NCI-H748 (cell line): Measurements from ENCODE around the gene RSAD2.
A peak's percentile ranks its signal among the peaks of the same experiment; 100 is the strongest.
"Not testable (repeated sequence)": the region's sequence is repeated elsewhere in the genome, so short reads cannot be mapped to it uniquely, and the experiment has no call there.

Source experiments
- DNase-seq: peaks from one replicate; lab custom pipeline; 2025; ENCODE audit not compliant: unreplicated experiment; lab: John Stamatoyannopoulos, UW

The RSAD2 gene

GRCh38 chr2:6896930-6897759, 19.6 kb downstream of the RSAD2 start:
- DNase-seq, result peak; percentile 60

- DNase-seq, result not testable (repeated sequence)
Observed at GRCh38 chr2:6902581-6902980, 25.0 kb downstream of the RSAD2 start.

GRCh38 chr2:6905668-6906067, 28.1 kb downstream of the RSAD2 start:
- DNase-seq, result no peak

GRCh38 chr2:6906165-6906741, 28.7 kb downstream of the RSAD2 start:
- DNase-seq, result peak; percentile 54

- DNase-seq, result no peak
Observed at GRCh38 chr2:6908291-6908690, 30.7 kb downstream of the RSAD2 start.

GRCh38 chr2:6909431-6910385, 32.1 kb downstream of the RSAD2 start:
- no peak for DNase-seq

GRCh38 chr2:6911721-6912120, 34.1 kb downstream of the RSAD2 start:
- DNase-seq, result no peak

GRCh38 chr2:6913415-6914157, 36.0 kb downstream of the RSAD2 start:
- DNase-seq, result no peak

- no peak for DNase-seq
Observed at GRCh38 chr2:6914828-6915227, 37.3 kb downstream of the RSAD2 start.

GRCh38 chr2:6915399-6915798, 37.8 kb downstream of the RSAD2 start:
- no peak for DNase-seq

- no peak for DNase-seq
Observed at GRCh38 chr2:6916224-6916623, 38.6 kb downstream of the RSAD2 start.

- DNase-seq, result no peak
Observed at GRCh38 chr2:6916736-6917070, 39.1 kb downstream of the RSAD2 start.

GRCh38 chr2:6917071-6917760, 39.6 kb downstream of the RSAD2 start, which contains the start of gene RNF144A:
Gene RNF144A (plus strand): TSS chr2:6917412. CDS start chr2:6996927, 79,515 bp downstream.
- DNase-seq, result peak; percentile 81

- peak; percentile 63 for DNase-seq
Observed at GRCh38 chr2:6917761-6918421, 40.3 kb downstream of the RSAD2 start.

GRCh38 chr2:6919901-6920742, 42.5 kb downstream of the RSAD2 start:
- DNase-seq, result no peak

GRCh38 chr2:6920743-6921064, 43.1 kb downstream of the RSAD2 start:
- DNase-seq, result no peak

GRCh38 chr2:6921321-6921922, 43.8 kb downstream of the RSAD2 start:
- DNase-seq, result no peak

GRCh38 chr2:6922201-6922656, 44.7 kb downstream of the RSAD2 start:
- peak; percentile 54 for DNase-seq
